Caki2 (cell line): ENCODE data around the gene PDGFD. TPM values are rescaled to one million over a fixed set of nuclear protein-coding genes. Genes with fewer than 3 reads are reported as not detected.

Experiments used
- total RNA-seq: library from RNA; depleted of rRNA; stranded (reverse); fragments of >200 nt; shearing (Covaris generic); gene quantifications from 2 replicates; pipeline ENCODE4 v1.2.3, GENCODE V29; 2014; ENCODE audit warnings: low replicate concordance; rRNA removed

PDGFD gene
- total RNA-seq, 1 experiment from 2014 or later: 13.1 TPM

Other genes with a start within 250 kb of the PDGFD start
- gene DDI1, start 127.5 kb downstream of the PDGFD start, total RNA-seq: not detected in 2 replicates